ENCODE measurements around the gene ASTN1. TPM values are rescaled to one million over a fixed set of nuclear protein-coding genes. Genes with fewer than 3 reads are reported as not detected.

The ASTN1 gene
- total RNA-seq, 1 experiment from 2014 or later, result 0.42 TPM

DNA sequence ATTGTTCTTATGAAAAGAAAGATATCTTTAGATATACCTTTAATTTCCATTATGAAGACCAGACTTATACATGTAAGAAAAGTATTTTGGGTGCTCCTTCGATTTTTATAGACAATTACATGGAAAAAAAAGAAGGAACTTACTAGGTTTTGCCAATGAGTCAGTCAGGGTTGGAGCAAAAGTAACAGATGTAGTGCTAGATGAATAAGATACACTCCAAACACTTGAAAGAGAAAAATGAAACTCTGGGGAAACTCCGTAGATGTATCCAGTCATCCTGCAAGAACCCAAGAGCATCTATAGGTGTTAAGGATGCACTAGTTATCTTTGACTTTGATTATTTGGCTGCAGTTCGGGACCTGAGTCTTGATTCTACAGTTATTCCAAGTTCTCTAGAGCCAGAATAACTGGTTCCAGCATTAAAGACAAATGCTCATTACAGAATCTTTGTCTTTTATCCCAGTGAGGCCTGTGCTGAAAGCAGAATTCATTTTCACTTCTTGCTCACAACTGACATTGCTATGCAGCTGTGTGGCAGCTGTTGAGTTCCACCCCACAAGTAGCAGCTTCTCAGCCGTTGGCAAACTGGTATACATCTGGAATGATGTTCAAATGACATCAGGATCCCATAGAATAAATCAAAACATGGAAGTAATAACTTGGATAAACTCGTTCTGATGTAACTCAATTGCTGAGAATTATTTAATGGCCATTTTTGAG lies 326.1 kb downstream of the ASTN1 start:
- no peaks in the 10 kb centered on the region for H3K79me2 ChIP-seq (ENCODE audit: insufficient read depth, low read length)
- H3K27ac ChIP-seq (ENCODE audit: low read depth, low read length), result no peak overlapping the region
- H3K9ac ChIP-seq (ENCODE audit: low read length), result no peak overlapping the region
- H4K20me1 ChIP-seq (ENCODE audit: insufficient read depth), result no peaks in the 10 kb centered on the region
- peaks cover 8% of the 10 kb centered on the region for H3K27me3 ChIP-seq (ENCODE audit: insufficient read depth, low read length)
- TF ChIP-seq TCF7L2 (IDR thresholded peaks at IDR 0.05; ENCODE audit: borderline replicate concordance, extremely low read depth, insufficient read depth, insufficient read length), result no peak
- POLR2A ChIA-PET, result no interaction called here
- H3K4me2 ChIP-seq (ENCODE audit: low read length), result no peak overlapping the region
- no peak overlapping the region for H3K4me3 ChIP-seq (replicated peaks in 1 of 2; ENCODE audit: low read depth in 1 of 2, low read length in 2 of 2)
- no peaks in the 10 kb centered on the region for H3K9me3 ChIP-seq (ENCODE audit: control insufficient read depth in 1 of 2, insufficient read depth in 1 of 2, low read depth in 1 of 2, low read length in 2 of 2)
- no TSS peak for BruUV-seq (replicated peaks)
- RAD21 ChIA-PET (ENCODE audit: low non-redundant PET in 1 of 2, low total read pairs in 2 of 2, uncharacterized antibody in 2 of 2, unreplicated experiment in 2 of 2), result no interaction called here
- intact Hi-C loops (cut with micrococcal nuclease), result no loop called here
- H3K36me3 ChIP-seq (ENCODE audit: control insufficient read depth in 1 of 2, insufficient read depth in 2 of 2, low read length in 2 of 2), result no peaks in the 10 kb centered on the region
- DNase-seq (ENCODE audit: low read depth, low spot score) (no peak), ATAC-seq (no peak)
- H2AFZ ChIP-seq (ENCODE audit: low read depth, low read length, poor library complexity, severe bottlenecking), result no peak overlapping the region
- CTCF ChIA-PET, result no interaction called here
- H3K9me2 ChIP-seq (ENCODE audit: insufficient read depth), result no peaks in the 10 kb centered on the region
- no peaks in the 10 kb centered on the region for H3K4me1 ChIP-seq (ENCODE audit: control insufficient read depth in 1 of 2, insufficient read depth in 2 of 2, low read length in 2 of 2)

DNA sequence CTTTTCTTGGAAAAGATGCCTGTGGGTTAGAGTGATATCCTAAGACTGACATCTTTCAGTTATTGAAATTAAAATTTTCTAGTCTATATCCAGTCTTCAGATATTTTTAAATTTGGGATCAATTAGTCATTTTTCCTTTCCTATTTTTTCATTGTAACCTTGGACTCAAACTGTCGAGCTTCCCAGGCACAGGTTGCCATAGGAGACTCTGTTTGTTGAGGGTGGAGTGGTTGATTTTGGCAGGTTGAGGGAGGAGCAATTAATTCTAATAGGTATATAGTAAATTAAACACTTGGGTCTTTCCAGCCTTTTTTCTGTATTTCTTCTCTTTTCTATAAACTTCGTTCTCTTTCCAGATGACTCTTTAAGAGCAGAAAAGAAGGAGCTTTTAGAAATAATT lies 326.8 kb downstream of the ASTN1 start:
- no TSS peak for BruUV-seq (replicated peaks)
- Histone ChIP-seq H3K27me3 (ENCODE audit: insufficient read depth, low read length) (peaks cover 4% of the 10 kb centered on the region), H3K4me3 (replicated peaks in 1 of 2; ENCODE audit: low read depth in 1 of 2, low read length in 2 of 2) (no peak overlapping the region), H3K4me2 (ENCODE audit: low read length) (no peak overlapping the region), H3K4me1 (ENCODE audit: control insufficient read depth in 1 of 2, insufficient read depth in 2 of 2, low read length in 2 of 2) (no peaks in the 10 kb centered on the region), H3K9me3 (ENCODE audit: control insufficient read depth in 1 of 2, insufficient read depth in 1 of 2, low read depth in 1 of 2, low read length in 2 of 2) (no peaks in the 10 kb centered on the region), H3K36me3 (ENCODE audit: control insufficient read depth in 1 of 2, insufficient read depth in 2 of 2, low read length in 2 of 2) (no peaks in the 10 kb centered on the region), H3K79me2 (ENCODE audit: insufficient read depth, low read length) (no peaks in the 10 kb centered on the region), H3K9me2 (ENCODE audit: insufficient read depth) (no peaks in the 10 kb centered on the region), H3K9ac (ENCODE audit: low read length) (no peak overlapping the region), H3K27ac (ENCODE audit: low read depth, low read length) (no peak overlapping the region), H4K20me1 (ENCODE audit: insufficient read depth) (no peaks in the 10 kb centered on the region), H2AFZ (ENCODE audit: low read depth, low read length, poor library complexity, severe bottlenecking) (no peak overlapping the region)
- intact Hi-C loops (cut with micrococcal nuclease), result no loop called here
- RAD21 ChIA-PET (ENCODE audit: low non-redundant PET in 1 of 2, low total read pairs in 2 of 2, uncharacterized antibody in 2 of 2, unreplicated experiment in 2 of 2), result no interaction called here
- DNase-seq (ENCODE audit: low read depth, low spot score), result no peak
- POLR2A ChIA-PET, result no interaction called here
- CTCF ChIA-PET, result no interaction called here
- no peak for ATAC-seq
- TF ChIP-seq, protein P1, sequence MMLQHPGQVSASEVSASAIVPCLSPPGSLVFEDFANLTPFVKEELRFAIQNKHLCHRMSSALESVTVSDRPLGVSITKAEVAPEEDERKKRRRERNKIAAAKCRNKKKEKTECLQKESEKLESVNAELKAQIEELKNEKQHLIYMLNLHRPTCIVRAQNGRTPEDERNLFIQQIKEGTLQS (IDR thresholded peaks at IDR 0.05), result no peak
- TF ChIP-seq SIN3A (IDR thresholded peaks at IDR 0.05; ENCODE audit: low read depth) (no peak), FOSL1 (IDR thresholded peaks at IDR 0.05; ENCODE audit: low read depth) (no peak), EGR1 (IDR thresholded peaks at IDR 0.05; ENCODE audit: low read depth) (no peak), EZH2phosphoT487 (IDR thresholded peaks at IDR 0.05; ENCODE audit: borderline replicate concordance) (no peak), CEBPB (IDR thresholded peaks at IDR 0.05; ENCODE audit: low read depth) (no peak), EZH2 (IDR thresholded peaks at IDR 0.05) (no peak), ELF1 (IDR thresholded peaks at IDR 0.05; ENCODE audit: borderline replicate concordance, low read depth) (no peak), CBX3 (IDR thresholded peaks at IDR 0.05; ENCODE audit: low read depth) (no peak), TCF7L2 (IDR thresholded peaks at IDR 0.05; ENCODE audit: borderline replicate concordance, extremely low read depth, insufficient read depth, insufficient read length) (no peak), YY1 (IDR thresholded peaks at IDR 0.05; ENCODE audit: extremely low read depth, insufficient replicate concordance, low read depth, low read length) (no peak), ZNF274 (IDR thresholded peaks at IDR 0.05; ENCODE audit: low read depth, low read length) (no peak)
- TF ChIP-seq, protein P2, sequence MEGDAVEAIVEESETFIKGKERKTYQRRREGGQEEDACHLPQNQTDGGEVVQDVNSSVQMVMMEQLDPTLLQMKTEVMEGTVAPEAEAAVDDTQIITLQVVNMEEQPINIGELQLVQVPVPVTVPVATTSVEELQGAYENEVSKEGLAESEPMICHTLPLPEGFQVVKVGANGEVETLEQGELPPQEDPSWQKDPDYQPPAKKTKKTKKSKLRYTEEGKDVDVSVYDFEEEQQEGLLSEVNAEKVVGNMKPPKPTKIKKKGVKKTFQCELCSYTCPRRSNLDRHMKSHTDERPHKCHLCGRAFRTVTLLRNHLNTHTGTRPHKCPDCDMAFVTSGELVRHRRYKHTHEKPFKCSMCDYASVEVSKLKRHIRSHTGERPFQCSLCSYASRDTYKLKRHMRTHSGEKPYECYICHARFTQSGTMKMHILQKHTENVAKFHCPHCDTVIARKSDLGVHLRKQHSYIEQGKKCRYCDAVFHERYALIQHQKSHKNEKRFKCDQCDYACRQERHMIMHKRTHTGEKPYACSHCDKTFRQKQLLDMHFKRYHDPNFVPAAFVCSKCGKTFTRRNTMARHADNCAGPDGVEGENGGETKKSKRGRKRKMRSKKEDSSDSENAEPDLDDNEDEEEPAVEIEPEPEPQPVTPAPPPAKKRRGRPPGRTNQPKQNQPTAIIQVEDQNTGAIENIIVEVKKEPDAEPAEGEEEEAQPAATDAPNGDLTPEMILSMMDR (IDR thresholded peaks at IDR 0.05 in 2 of 3, conservative IDR thresholded peaks at IDR 0.05 in 1 of 3; ENCODE audit: borderline replicate concordance in 1 of 3, insufficient read depth in 1 of 3, low read depth in 2 of 3, low read length in 2 of 3), result no peak
- TF ChIP-seq, protein P3, sequence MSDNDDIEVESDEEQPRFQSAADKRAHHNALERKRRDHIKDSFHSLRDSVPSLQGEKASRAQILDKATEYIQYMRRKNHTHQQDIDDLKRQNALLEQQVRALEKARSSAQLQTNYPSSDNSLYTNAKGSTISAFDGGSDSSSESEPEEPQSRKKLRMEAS (IDR thresholded peaks at IDR 0.05), result no peak

Data from HCT116 (cell line).